A549 (cell line): Measurements from ENCODE around the gene GSK3B.

Experiments
- CBX2 ChIP-seq: fragments of 200-600 bp; sonication (generic); IDR thresholded peaks from 2 replicates; pipeline ENCODE4 v1.6.1; 2016; ENCODE audit warnings: low read depth, mild to moderate bottlenecking, borderline replicate concordance
- CHD4 ChIP-seq: fragments of 200-600 bp; sonication (generic); IDR thresholded peaks from 2 replicates; pipeline ENCODE4 v1.6.1; 2016; ENCODE audit warnings: antibody characterized with exemption, mild to moderate bottlenecking, borderline replicate concordance
- HOXA7 ChIP-seq: fragments of 250-450 bp; sonication (Bioruptor Pico); IDR thresholded peaks from 2 replicates; pipeline ENCODE4 v1.5.0; 2020; ENCODE audit warnings: mild to moderate bottlenecking, moderate library complexity
- MAFK ChIP-seq: fragments of 450-650 bp; IDR thresholded peaks from 2 replicates; pipeline ENCODE4 v1.6.1; 2014; ENCODE audit not compliant: partially characterized antibody
- PHF8 ChIP-seq: fragments of 200-600 bp; sonication (generic); IDR thresholded peaks from 2 replicates; pipeline ENCODE4 v1.6.1; 2016; ENCODE audit warnings: low read depth, mild to moderate bottlenecking, antibody characterized with exemption, moderate library complexity, borderline replicate concordance
- POLR2A ChIP-seq: IDR thresholded peaks from 2 replicates; pipeline ENCODE4 v1.6.1; 2012; ENCODE audit warnings: mild to moderate bottlenecking, low read length
- POLR2AphosphoS2 ChIP-seq: conservative IDR thresholded peaks from 2 replicates; pipeline ENCODE4 v1.6.1; 2012; ENCODE audit warnings: low read length, improper control_type of control experiment, inconsistent platforms
- SMC3 ChIP-seq: fragments of >200 bp; sonication (Bioruptor Twin); formaldehyde crosslinking; IDR thresholded peaks from 3 replicates; pipeline ENCODE4 v1.6.1; 2018; ENCODE audit warnings: inconsistent platforms

GRCh38 chr3:120094776-120095225 lies 554 bp upstream of the GSK3B start:
- TF ChIP-seq HOXA7 (no peak), POLR2AphosphoS2 (no peak), SMC3 (no peak), PHF8 (no peak), CHD4 (no peak), CBX2 (no peak), MAFK (peak; percentile 36), POLR2A (no peak)
